Measurements from ENCODE around the gene SLC26A8. TPM values are rescaled to one million over a fixed set of nuclear protein-coding genes. Genes with fewer than 3 reads are reported as not detected.

SLC26A8 gene
- polyA plus RNA-seq, 1 donor from 2014 or later = not detected

- TF ChIP-seq SMC3 (conservative IDR thresholded peaks at IDR 0.05; ENCODE audit: poor library complexity) = no peak
- no peak for TF ChIP-seq REST (IDR thresholded peaks at IDR 0.05; ENCODE audit: borderline replicate concordance)
- TF ChIP-seq EP300 (conservative IDR thresholded peaks at IDR 0.05; ENCODE audit: poor library complexity, severe bottlenecking) = no peak
- TF ChIP-seq, protein P1, sequence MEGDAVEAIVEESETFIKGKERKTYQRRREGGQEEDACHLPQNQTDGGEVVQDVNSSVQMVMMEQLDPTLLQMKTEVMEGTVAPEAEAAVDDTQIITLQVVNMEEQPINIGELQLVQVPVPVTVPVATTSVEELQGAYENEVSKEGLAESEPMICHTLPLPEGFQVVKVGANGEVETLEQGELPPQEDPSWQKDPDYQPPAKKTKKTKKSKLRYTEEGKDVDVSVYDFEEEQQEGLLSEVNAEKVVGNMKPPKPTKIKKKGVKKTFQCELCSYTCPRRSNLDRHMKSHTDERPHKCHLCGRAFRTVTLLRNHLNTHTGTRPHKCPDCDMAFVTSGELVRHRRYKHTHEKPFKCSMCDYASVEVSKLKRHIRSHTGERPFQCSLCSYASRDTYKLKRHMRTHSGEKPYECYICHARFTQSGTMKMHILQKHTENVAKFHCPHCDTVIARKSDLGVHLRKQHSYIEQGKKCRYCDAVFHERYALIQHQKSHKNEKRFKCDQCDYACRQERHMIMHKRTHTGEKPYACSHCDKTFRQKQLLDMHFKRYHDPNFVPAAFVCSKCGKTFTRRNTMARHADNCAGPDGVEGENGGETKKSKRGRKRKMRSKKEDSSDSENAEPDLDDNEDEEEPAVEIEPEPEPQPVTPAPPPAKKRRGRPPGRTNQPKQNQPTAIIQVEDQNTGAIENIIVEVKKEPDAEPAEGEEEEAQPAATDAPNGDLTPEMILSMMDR (IDR thresholded peaks at IDR 0.05; ENCODE audit: poor library complexity, severe bottlenecking) = no peak
- no peak for TF ChIP-seq MXI1 (conservative IDR thresholded peaks at IDR 0.05; ENCODE audit: poor library complexity, severe bottlenecking)
- TF ChIP-seq RAD21 (conservative IDR thresholded peaks at IDR 0.05) = no peak
- no peak for TF ChIP-seq POLR2AphosphoS5 (IDR thresholded peaks at IDR 0.05)
- Histone ChIP-seq H3K9ac (ENCODE audit: low read length) (no peak overlapping the region), H3K9me3 (ENCODE audit: low read length) (no peaks in the 10 kb centered on the region), H3F3A (ENCODE audit: insufficient read depth, low read length, poor library complexity, severe bottlenecking) (no peaks in the 10 kb centered on the region), H4K20me1 (ENCODE audit: insufficient read depth) (peaks cover 3% of the 10 kb centered on the region), H3K27ac (ENCODE audit: low read length) (no peak overlapping the region), H3K79me2 (replicated peaks; ENCODE audit: insufficient read depth, low read length) (no peaks in the 10 kb centered on the region), H3K4me2 (ENCODE audit: low read length) (no peak overlapping the region), H3K27me3 (ENCODE audit: insufficient read depth, low read depth, low read length) (no peaks in the 10 kb centered on the region), H2AFZ (ENCODE audit: low read depth, low read length) (no peak overlapping the region), H3K36me3 (ENCODE audit: insufficient read depth, low read length) (peaks cover 5% of the 10 kb centered on the region), H3K9me2 (ENCODE audit: insufficient read depth, low read length) (no peaks in the 10 kb centered on the region), H3K4me3 (ENCODE audit: low read length) (no peak overlapping the region)
Observed at GRCh38 chr6:36071281-36071680, 46.8 kb upstream of the SLC26A8 start.

GRCh38 chr6:36070252-36070651 lies 45.8 kb upstream of the SLC26A8 start:
- H4K20me1 ChIP-seq (ENCODE audit: insufficient read depth) = peaks cover 3% of the 10 kb centered on the region
- no peak for TF ChIP-seq RAD21 (conservative IDR thresholded peaks at IDR 0.05)
- TF ChIP-seq, protein P1 (IDR thresholded peaks at IDR 0.05; ENCODE audit: poor library complexity, severe bottlenecking) = no peak
- TF ChIP-seq POLR2AphosphoS5 (IDR thresholded peaks at IDR 0.05) = no peak
- no peak for TF ChIP-seq MXI1 (conservative IDR thresholded peaks at IDR 0.05; ENCODE audit: poor library complexity, severe bottlenecking)
- no peak for TF ChIP-seq EZH2 (IDR thresholded peaks at IDR 0.05; ENCODE audit: borderline replicate concordance, insufficient read depth, low read length, poor library complexity, severe bottlenecking)
- TF ChIP-seq REST (IDR thresholded peaks at IDR 0.05; ENCODE audit: borderline replicate concordance) = no peak
- TF ChIP-seq TAF1 (IDR thresholded peaks at IDR 0.05; ENCODE audit: low read depth) = no peak
- H3K27ac ChIP-seq (ENCODE audit: low read length) = no peak overlapping the region
- no peaks in the 10 kb centered on the region for H3K9me3 ChIP-seq (ENCODE audit: low read length)
- peaks cover 5% of the 10 kb centered on the region for H3K36me3 ChIP-seq (ENCODE audit: insufficient read depth, low read length)
- H3F3A ChIP-seq (ENCODE audit: insufficient read depth, low read length, poor library complexity, severe bottlenecking) = no peaks in the 10 kb centered on the region
- no peaks in the 10 kb centered on the region for H3K79me2 ChIP-seq (replicated peaks; ENCODE audit: insufficient read depth, low read length)
- no peaks in the 10 kb centered on the region for H3K27me3 ChIP-seq (ENCODE audit: insufficient read depth, low read depth, low read length)
- no peak overlapping the region for H3K4me2 ChIP-seq (ENCODE audit: low read length)
- no peaks in the 10 kb centered on the region for H3K9me2 ChIP-seq (ENCODE audit: insufficient read depth, low read length)
- H3K4me3 ChIP-seq (ENCODE audit: low read length) = no peak overlapping the region
- H3K9ac ChIP-seq (ENCODE audit: low read length) = no peak overlapping the region
- H2AFZ ChIP-seq (ENCODE audit: low read depth, low read length) = no peak overlapping the region
